Effector CD8-positive, alpha-beta T cell (primary cell): Measurements from ENCODE around the gene SNCAIP.

Source experiments
- DNase-seq: peaks from one replicate; lab custom pipeline; 2025; lab: John Stamatoyannopoulos, UW
- total RNA-seq, 4 experiments: gene quantifications; one replicate each; lab custom pipeline; 2026; lab: John Stamatoyannopoulos, UW

Gene SNCAIP
- 0 to 0.09 (median 0) reads per million in 4 experiments for total RNA-seq

DNA sequence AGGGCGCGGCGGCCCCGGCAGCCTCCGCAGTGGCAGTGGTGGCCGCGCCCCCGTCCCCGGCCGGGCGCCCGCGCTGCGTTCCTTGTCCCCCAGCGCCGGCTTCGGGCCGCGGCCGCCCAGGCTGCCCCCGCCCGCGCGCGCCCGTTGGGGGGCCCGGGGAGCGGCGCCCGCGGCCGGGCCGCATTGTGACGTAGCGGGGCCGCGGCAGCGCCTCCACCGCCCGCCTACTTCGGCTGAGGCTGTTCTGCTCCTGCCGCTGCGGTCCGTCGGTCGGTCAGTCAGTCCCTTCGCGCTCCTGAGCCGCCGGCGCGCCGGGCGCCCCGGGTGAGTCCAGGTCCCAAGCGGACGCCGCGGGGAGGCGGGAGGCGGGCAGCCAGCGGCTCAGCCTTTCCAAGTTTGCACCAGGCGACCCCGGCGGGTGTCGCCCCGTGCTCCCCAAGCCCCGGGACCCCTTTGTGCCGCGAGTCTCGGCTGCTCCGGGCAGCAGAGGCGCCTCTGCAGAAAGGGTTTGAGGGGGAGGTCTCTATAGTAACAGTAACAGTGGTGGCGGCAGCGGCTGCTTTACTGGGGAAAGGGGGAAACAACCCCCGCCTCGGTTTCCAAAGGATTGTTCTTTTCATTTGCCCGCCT, at the start of gene SNCAIP:
Gene SNCAIP (plus strand): TSS at position 277 of the 630 bp plus-strand sequence. CDS start 78,898 bp downstream, outside the sequence.
- DNase-seq, result no peak

DNA sequence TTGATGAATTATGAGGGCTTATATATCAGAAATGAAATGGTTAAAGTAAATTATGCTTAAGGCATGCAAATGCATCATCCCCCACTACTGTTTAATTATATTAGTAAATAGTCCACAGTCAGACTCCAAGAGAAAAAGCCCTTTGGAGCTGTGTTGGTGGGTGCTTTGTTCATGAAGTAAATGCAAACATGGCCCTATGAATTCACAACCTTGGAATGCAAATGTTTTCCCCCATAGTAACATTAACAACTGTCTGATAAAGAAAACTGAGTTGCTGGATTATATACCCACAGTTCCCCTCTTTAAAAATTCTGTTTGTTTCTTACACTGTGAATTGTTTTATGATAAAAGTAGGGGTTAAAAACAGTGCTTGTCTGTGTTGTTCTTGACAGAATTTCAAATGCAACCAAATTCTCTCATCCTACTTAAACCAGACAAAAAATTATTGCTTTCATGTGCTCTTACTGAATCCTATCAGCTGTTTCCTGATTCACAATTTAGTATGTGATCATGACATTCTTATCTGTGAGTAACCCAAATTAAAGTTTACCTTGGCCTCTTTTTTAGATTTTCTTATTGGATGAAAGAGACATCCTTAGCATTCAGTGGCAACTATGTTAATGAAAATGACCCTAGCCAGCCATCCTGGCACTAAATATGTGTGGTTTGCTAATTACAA, 48.5 kb upstream of the SNCAIP start:
- no peak for DNase-seq

DNA sequence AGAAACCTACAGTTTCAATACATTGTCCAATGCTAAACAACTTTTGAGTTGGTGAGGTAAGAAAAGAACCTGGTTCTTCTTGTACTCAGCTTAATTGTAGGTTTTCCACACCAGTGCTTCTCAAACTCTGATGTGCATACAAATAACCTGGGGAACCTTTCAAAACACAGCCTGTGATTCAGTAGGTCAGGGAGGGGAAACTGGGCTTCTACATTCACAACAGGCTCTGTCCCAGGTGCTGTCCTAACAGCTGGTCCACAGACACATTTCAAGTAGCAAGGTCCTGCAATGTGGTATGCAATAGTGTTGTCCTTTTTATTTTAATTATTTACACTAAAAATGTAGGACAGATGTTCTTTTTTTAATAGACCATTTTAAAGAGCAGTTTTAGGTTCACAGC, 47.4 kb upstream of the SNCAIP start:
- no peak for DNase-seq

DNA sequence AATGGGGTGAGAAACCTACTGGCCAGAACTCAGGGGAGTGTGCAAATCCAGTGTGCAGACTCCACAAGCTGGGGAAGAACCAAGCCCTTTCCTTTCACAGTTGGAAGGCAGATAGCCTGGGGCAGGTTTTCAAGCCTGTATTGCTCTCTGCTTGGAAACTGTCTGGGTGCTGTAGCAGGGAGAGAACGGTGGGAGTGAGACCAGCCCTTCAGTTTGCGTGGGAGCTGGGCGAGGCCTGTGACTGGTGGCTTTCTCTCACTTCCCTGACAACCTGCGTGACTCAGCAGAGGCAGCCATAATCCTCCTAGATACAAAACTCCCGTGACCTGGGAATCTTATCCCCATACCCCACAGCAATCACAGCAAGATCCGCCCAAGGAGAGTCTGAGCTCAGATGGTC, 44.9 kb upstream of the SNCAIP start:
- no peak for DNase-seq

DNA sequence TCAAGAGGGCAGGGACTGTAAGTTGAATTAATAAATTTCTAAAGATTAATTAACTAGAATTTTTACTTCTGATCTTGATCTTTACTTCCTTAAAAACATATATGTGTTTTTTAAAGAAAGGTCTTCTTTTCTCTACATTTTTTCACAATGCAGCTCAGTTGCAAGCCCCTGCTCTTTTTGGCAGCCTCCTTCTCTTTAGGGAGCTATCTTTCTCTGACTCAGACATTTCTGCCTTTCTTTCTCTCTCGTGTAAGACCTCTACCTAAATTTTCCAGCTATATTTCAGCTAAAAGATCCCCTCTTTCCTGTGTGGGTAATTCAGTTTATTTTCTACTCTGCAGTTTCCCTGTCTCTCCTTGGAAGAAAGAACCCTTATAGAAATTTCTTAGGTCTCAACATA, 38.3 kb upstream of the SNCAIP start:
- DNase-seq, result no peak

DNA sequence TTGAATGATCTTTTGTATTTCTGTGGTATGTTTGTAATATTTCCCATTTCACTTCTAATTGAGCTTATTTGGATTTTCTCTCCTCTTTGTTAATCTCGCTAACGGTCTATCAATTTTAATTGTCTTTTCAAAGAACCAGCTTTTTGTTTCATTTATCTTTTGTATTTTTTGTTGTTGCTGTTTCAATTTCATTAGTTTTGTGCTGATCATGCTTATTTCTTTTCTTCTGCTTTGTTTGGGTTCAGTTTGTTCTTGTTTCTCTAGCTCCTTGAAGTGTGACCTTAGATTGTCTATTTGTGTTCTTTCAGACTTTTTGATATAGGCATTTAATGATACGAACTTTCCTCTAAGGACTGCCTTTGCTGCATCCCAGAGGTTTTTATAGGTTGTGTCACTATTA, 28.4 kb upstream of the SNCAIP start:
- DNase-seq, result no peak

DNA sequence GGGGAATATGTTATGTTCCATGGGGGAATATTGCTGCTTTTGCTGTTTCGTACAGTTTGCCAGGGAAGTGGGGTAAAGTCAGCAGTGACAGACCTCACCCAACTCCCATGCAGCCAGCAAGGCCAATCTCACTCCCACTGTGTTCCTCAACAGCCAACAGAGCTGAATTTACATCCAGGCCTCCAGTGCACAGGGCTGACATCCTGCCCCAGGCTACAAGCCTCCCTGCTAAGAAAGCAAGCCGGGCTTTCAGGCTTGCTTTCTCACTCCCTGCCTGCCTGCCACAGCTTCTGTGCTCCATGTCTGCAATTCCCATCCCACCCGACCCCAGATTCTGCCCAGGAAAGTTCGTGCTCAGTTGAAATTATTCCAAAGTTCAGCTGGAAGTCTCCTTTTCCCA, 25.5 kb upstream of the SNCAIP start:
- no peak for DNase-seq

DNA sequence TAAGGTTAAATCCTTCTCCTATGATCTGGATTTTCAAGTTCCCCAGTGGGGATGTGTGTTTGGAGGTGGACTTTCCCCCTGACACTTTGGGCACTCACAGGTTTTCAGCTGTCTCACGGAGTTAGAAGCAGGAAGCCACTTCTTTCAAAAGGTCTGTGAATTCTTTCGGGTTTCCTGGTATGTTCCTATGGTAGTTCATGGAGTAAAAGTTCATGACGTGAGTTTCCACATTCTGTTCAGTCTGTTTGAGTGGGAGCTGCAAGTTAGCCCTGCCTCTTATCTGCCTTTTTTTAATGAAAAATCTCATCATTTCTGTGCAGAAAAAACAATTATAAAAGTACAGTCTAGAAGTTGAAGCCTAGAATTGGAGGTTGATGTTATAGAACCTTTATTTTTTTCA, 24.9 kb upstream of the SNCAIP start:
- DNase-seq, result no peak

DNA sequence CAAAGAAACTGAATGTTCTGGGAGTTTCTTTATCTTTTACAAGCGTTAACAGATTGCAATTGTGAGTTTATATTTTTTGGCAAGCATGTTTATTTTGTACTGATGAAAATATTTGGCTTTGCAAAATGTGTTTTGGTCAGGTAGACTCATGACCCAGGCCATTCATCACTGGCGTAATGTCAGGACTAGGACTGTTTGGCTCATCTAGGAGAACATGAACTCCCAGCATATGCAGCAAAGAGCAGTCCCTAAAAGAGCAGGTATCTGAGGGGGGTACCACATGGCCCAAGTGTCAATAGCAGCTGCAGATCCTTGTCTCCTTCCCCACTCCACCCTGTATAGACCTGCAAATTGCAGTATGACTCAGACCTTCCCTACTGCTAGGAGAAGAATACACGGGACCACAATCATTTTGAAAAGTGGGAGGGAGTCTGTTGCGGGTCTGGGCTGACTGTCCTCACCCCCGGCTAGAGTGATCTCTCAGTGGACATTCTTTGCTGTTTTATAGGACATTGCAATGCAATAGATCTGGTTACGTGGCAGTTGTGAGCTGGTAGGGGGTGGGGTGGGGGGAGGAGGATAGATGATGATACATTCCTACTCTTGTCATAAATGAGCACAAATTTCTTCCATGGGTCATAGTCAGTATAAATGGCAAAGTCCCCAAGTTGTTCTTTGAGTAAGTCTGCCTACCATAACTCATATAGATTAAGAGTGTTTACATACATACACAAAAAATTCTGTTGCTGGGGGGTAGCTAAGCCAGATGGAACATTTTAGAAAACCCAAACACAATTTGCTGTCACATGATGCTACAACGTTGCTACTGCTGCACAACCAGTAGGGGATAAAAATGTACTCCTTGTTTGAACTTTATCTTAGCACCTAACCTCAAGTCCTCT, 20.8 kb upstream of the SNCAIP start:
- DNase-seq, result no peak

DNA sequence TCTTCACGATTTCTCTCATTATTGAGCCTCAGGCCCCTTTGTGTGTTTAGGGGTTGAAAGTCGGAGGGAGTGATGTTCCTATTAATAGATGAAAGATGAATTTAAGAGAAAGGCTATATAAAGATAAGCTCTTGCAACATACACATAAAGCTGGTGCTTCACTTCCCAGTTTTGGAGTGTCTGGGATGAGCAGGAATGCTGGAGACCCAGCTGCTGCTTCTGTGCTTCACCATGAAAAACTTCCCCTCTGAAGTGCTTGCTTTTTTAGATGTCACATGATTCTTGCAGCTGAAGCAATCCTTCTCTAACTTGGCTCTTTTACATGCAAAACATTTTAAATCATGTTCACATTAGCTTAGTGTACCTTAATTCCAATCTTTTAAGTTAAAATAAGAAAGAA, 19.7 kb upstream of the SNCAIP start:
- DNase-seq, result no peak

DNA sequence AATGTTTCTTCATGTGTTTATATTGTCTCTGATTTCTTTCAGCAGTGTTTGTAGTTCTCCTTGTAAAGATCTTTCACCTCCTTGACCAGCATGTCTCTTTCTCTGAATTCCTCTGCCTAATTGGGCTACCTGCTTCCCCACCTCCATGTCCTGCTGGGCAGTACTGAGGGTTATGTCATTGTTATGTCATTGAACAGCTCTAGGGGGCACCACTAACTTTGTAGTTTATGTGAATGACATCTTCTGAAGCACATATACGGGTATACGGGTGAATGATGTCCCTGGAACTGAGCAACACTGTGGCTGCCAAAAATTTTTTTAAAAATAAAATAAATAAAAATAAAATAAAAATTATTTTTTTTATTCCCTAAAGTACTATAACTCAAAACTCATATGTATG, 16.9 kb upstream of the SNCAIP start:
- DNase-seq, result no peak

DNA sequence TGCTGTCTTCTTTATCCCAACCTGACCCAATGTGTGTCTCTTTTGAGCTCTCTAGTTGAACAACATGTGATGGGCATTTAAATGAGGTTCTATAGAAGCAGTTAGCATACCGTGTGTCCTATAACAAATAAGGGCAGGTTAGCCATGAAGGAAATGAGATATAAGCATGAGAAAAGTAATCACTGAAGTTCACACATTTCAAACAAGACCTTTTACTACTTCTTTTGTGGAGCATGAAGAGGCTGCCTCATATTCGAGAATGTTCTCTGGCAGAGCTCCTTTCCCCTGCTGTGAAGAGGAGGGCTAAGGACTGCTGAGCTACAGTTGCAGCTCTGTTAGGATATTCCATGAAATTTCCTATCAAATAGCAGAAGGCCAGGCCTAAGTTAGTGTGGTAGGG, 15.2 kb upstream of the SNCAIP start:
- DNase-seq, result no peak

DNA sequence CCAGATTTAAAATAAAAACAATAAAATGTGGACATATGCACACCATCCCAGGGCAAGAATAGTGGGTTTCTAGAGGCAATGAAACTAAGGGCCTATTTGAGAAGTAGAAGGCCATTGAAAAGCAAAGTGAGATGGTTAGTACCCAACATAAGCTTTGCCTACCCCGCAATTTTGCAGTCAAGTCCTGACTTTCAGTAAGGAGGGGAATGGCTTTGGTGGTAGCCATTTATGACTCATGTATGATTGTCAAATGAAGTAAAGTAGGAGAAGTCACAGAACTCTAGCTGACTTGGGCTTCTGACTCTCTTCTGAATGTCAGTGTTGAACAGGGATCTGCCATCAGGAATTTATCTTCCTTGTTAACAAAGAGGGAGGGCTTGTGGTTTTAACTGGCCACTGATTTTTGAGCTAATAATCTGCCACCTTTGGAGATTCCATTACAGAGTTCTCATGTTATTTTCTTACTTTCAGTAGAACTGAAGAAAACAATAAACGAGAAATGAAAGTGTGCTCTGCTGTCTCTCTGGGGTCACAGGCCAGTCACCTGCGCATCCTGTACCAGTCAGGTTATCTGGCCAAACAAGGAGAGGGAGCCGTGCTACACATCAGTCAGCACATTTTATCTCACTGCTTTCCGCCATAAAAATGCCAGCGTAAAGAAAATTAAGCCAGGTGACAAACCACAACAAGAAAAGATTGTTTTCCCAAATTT, 14.3 kb upstream of the SNCAIP start:
- no peak for DNase-seq

DNA sequence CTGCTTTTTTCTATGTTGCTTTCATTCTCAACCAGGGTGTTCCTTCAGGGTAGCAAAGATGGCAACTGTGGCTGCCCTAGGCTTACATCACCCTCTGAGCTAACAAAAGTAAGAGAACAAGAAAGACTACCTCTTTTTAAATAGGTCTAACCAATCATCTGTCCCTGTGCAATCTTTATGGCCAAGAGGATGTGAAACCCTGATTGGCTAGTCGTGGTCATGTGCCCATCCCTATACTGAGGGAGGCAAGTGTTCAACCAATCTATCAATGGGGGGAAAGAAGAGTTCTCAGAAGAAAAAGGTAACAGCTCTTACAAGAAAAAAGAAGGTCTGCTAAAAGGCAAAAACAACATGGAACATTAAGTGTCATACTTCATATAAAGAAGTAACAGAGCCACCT, 11.7 kb upstream of the SNCAIP start:
- no peak for DNase-seq

DNA sequence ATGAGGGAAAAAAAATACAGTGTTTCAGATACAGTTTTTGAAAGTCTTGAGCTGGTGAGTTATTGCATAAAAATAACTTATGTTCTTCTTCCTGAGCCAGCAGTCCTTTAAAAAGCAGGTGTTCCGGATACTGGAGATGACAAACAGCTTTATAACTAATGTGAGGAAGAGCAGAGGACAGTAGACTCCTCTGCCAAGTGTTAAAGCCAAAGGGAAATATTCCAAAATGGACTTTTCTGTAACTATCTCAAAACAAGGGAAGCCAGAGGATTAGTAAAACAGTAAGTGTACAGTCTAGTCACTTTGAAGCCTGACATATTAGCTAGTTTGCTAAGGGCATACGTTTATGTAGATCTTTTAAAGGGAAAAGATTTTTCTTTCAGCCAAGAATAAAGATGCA, 11.0 kb upstream of the SNCAIP start:
- no peak for DNase-seq

DNA sequence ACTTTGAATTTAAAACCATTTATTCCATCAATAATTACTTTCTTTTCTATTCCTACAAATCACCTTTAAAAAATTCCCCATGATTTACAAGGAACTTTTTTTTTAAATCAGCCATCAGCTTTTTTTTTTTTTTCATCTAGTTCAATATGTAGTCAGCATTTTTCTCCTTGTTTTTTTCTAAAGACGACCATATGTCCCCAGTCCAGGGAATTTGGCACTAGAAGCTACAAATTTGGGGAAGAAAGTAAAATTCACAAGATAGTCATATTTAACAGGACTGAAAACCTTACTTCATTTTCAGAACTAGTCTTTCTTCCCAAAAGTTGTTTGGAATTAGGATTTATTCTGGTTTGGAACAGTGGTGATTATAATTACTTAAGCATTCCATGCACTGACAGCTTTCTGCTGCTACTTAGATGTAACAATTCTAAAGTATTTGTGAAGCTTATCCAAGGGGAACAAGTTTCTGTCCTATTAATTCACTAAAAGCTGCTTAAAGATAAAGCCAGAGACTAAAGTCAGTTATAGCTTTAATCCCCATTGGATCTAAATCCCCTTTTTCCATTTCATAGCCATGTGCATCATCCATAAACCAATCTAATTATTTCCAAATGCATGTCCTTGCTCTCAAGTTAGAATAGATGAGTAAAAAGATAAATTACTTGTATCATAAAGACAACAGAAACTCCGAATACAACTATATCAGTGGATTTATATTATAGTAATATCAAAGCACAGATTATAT, 7.4 kb upstream of the SNCAIP start:
- no peak for DNase-seq

DNA sequence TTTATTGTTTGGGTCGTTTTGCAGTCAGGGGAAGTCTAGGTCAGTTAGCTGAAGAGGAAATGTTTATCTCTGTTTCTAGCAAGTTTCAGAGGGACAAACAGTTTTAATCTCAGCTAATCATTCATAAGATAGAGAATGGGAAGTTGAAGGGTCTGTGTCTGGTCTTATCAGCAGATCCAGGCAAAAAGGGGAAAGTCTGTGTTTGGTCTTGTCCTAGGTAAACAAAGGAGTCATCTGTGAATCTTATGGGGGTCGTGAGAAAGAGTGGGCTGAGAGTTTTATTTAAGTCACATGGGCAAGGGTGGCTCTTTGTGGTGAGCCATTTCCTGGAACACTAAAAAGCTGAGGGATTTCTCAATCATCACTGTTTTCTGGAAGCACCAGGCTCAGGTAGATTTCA, 5.6 kb upstream of the SNCAIP start:
- no peak for DNase-seq

DNA sequence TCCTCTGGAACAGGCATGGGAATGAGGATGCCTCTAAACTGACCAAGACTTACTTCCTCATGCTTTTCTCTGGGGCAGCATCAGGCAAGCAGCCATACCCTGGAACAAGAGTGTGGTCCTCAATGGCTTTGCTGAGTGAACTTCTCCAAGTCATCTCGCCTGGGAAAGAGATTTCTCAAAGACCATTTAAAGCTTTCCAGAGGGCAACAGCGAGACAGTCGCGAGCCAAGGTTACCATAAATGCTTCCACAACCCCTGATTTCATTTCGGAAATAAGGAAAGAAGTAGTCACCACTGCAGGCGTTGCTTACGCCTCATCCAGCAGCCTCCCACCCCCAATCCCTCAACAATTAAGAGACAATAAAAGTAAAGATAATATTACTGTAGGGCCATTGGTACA, 1.1 kb upstream of the SNCAIP start:
- DNase-seq, result no peak

DNA sequence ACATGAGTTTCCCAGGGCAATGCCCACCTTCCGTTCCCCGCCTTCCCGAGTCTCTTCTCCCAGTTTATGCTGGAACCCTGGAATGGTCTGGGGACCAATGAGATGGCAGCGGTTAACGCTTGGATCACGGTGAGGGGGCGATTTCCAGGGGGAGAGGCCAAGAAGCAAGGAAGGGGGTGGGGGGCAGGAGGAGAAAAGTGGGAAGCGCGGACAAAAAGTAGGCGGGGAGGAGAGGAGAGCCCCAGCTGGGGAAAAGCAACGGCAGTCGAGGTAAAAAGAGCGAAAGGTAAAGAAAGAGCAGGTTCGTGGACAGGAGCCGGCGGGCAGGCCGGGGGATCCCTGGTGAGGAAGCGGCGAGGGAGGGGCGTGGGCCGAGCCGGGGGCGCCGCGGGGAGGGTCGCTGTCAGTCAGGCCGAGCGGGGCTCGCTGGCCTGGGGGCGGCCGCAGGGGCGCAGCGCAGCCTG, 508 bp upstream of the SNCAIP start:
- no peak for DNase-seq

DNA sequence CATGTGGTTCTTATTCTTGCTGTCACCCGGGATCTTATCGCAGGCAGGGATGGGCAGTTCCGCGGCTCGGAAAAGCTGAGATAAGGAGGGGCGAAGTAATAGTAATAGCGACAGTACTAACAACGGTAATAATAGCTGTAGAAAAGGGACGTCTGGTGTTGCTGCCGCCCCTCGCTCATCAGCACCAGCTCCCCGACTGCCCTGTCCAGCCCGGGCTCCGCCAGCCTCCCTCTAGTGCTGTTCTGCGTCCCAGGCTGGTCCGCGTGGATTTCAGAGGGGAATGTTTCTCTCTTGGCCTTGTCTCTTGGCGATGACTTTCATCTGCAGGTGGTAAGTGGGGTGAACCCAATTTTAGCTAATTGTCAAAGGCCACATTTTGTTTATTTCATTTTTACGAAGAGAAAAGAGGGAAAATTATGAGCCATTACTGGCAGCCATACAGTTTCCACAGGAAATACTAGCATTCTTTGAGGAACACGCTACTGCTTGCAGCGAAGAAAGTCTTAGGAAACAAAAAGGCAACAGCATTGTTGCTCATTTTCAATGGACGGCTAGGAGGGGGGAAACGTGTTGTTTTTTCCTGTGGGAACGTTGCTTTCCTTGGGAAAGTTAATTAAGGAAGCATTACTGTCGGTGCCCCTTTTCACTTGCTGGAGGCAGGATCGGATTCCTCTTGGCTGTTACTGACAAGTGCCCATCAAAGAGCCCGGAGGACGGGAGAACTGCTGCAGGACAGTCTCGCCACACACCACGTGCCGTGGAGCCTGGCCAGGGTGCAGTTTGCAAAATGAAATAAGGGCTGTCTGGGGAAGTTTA, 762 bp downstream of the SNCAIP start:
- no peak for DNase-seq

DNA sequence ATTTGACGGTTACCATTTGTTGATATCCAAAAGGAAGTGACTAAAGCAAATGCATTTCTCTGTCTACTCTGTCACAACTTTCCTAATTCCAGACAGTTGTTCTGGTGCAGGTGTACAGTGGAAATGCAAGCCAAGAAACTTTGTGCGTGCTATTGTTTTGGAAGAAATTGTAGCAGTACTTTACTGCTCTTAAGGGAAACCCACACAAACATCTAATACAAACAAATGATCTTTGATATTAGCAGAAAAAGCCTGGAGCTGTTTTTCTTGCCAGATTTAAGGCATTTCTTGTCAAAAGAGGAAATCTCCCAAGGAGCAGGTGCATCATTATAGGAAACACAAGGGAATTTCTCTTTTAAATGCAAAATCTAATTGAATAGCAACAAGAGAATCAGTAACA, 2.0 kb downstream of the SNCAIP start:
- DNase-seq, result no peak
